HG03342 (cell line): ENCODE results near the gene GNG2.

ENCODE experiments used
- ATAC-seq: cut with Tn5 transposase; IDR thresholded peaks from one replicate; pipeline ENCODE4 v1.9.1; 2021; ENCODE audit warnings: mild to moderate bottlenecking, moderate library complexity; ENCODE audit not compliant: unreplicated experiment

The GNG2 gene

DNA sequence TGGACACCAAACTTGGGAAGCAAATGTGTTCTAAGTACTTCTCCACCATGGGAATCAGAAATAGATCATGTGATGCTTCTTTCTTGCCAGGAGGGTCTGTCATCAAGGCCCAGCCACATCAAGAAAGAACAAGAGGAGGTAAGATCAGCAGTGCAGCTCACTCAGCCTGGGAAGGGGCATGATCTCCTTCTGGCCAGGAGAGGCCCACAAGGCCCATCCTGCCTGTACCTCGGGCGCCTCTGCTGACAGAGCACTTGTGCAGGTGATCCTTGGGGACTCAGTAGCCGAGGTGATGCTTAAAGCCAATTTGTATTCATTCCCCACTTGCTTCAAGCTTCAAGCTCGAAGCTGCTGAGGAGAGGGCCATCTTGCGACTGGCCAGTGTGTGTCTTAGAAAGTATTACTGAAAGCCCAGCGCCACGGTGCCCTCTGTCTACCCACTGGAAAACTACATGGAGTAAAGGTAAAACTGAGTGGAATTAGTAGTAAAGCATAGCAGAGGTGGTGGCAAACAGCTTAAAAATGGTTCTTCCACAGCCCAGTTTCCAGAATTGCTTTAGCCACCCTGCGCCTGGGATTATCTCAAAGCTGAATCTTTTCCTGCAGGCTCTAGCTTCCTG, 155.1 kb downstream of the GNG2 start:
- no peak for ATAC-seq

DNA sequence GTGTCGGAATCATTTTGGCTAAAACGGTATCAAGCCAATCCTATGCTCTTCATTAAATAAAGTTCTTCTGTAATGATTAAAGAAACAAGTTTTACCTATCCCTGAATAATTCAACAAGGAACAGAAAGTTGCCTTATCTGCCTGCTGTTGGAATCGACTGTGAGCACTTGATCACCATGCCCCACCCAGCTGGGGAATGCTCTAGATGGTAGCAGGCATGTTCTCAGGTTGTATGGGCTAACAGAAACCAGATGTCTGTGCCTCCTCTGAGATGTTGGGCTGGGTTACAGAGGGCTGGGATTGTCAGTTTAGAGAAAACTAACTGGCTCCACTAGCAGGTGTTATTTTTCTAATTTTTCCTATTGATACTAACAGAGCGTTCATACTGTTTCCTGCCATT, 157.8 kb downstream of the GNG2 start:
- no peak for ATAC-seq

DNA sequence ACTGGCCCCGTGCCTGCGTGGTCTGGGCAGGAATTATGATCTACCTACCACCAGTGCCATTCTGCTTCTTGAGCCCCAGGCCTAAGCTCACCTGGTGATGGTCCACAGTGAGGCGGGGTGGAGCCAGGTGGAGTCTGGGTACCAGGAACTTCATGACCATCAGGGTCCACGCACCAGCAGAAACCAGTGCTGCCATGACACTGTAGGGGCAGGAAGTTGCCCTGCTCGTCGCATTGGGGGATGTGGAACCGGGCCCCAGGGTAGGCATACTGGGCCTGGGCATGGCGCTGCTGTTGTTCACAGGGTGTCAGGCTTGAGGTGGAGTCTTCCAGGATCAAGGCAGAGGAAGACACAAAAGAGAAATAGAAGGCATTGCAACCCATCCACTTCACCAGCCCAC, 158.6 kb downstream of the GNG2 start:
- ATAC-seq, result no peak
